Stimulated activated CD8-positive, alpha-beta memory T cell treated with anti-CD3 and anti-CD28 coated beads, Interleukin-7, amount 100 ng/mL, for 24 hours (primary cell): ENCODE data around the gene APCDD1L.
"Not testable (repeated sequence)": the region's sequence is repeated elsewhere in the genome, so short reads cannot be mapped to it uniquely, and the experiment has no call there.

Experiments
- DNase-seq: peaks from one replicate; pipeline ENCODE4 v3.0.0-alpha.2; 2020; ENCODE audit warnings: low read depth

Gene APCDD1L

GRCh38 chr20:58514321-58515232, 622 bp downstream of the APCDD1L start:
- DNase-seq, result no peak

DNA sequence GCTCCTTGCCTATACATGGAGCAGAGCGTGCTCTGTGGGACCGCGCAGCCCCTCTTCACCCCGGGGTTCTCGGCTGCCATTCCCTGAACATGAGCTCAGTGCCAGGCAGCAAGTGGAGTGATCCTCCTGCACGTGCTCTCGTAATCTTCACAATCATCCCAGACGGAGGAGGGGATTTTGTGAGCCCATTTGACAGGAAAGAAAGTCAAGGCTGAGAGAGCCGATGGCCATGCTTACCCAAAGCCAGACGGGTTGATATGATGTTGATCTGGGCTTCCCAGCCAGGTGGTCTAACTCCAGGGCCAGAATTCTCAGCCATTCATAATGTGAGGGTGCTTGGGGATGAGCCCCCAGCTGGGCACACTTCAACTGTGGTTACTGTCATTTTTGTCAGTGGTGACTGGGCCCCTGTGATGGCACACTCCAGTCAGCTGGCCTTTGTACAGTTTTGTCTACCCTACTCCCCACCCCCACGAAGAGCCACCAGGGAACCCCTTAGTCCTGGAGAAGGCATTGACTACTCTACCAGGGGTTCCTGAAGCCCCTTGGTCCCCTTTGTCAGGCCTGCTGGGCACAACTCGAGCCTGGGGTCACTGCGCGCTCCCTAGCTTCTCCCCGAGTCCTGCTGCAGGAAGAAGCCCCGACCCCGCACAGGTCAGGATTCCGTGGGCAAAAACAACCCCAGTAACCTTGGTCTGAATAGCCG, 1.5 kb downstream of the APCDD1L start:
- DNase-seq, result no peak

DNA sequence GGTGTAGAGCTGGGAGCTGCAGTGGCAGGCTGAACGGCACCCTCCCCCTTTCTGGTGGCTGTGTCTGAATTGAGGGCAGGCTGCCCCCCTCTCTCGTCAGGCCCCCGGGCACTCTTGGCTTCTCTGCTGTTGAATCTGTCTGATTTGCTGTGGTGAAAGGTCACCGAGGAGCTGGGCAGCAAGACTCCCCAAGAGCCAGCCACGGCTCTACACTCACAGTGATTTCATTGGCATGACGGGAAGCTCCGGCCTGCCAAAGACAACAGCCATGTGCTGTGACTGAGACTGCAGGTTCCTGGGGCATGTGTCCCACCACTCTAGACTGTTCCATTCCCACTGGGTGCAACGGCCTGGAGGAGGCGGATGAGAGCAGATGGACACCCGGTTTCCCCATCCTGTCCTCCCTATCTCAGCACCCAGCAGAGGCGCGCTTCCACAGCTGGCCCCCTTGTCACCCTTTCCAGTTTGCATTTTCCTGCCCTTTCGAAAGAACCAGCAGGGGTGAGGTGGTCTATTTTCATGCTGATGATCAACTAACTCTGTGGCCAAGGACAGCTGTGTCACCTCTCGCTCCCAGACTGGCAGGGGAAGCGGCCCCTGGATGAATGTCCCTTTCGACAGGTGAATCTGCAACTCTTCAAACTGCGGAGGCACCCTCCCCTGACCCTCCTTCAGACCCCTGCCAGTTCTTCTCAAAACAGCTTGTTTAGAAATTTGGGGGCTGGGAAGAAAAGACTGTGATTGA, 2.2 kb downstream of the APCDD1L start:
- DNase-seq, result no peak

DNA sequence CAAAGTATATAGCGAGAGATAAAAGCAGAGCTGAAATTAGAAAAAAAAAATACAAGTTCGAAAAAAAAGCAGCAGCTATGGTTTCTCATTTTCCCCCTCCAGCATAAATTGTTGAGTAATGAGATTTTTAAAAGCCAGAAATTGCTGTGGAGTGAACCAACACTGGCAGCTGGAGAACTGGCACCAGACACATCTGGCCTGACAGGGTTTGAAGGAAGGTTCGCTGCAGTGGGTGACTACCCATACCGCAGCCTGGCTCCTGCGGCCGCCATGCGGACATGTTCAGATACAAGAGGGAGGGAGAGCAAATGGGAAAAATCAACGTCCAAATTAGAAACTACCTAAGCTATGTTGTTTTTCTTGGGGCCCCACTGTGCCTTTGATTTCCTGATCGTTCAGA, 3.3 kb downstream of the APCDD1L start:
- no peak for DNase-seq

GRCh38 chr20:58511364-58511763, 3.8 kb downstream of the APCDD1L start:
- no peak for DNase-seq

DNA sequence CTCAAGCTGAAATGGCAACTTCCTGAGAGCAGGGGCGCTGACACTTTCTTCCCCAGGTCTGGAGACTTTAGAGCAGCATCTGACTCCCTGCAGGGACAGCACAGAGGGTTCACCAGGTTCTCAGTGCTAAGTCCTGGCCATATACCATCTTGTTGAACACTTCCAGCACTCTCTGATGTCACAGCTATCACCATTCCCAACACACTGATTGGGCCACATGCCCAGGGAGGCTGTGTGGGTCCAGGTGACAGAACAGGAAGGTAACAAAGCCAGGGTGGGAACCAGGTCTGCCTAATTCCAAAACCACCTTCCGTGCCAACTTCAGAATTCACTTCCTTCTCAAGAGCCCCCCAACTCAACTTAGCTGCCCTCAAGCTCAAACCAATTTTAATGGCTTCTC, 4.3 kb downstream of the APCDD1L start:
- no peak for DNase-seq

- no peak for DNase-seq
These were observed 6.3 kb downstream of the APCDD1L start for GRCh38 chr20:58508762-58509395.

DNA sequence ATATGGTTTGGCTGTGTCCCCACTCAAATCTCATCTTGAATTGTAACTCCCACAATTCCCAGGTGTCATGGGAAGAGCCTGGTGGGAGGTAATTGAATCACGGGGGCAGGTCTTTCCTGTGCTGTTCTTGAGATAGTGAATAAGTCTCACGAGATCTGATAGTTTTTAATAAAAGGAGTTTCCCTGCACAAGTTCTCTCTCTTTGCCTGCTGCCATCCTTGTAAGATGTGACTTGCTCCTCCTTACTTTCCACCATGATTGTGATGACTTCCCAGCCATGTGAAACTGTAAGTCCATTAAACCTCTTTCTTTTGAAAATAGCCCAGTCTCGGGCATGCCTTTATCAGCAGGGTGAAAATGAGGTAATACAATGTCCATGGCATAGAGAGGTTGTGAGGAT, 8.2 kb downstream of the APCDD1L start:
- DNase-seq, result not testable (repeated sequence)

DNA sequence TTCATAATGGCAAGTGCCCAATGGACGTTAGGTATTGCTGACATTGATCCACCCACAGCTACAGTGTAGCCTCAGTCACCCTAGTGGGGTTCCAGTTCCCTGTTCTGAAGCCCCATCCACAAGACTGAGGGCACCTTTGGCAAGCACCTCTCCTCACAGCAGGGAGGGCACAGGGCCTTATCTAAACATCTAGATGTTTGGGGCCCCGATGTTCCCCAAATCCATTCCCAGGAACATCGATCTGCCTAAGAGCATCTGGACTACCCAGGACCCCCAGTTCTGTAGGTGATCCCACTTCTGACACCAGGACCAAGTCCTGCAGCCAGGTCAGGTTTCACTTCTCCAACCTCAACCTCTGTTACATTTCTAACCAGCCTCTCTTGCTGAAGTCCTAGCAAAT, 10.6 kb downstream of the APCDD1L start:
- DNase-seq, result no peak

DNA sequence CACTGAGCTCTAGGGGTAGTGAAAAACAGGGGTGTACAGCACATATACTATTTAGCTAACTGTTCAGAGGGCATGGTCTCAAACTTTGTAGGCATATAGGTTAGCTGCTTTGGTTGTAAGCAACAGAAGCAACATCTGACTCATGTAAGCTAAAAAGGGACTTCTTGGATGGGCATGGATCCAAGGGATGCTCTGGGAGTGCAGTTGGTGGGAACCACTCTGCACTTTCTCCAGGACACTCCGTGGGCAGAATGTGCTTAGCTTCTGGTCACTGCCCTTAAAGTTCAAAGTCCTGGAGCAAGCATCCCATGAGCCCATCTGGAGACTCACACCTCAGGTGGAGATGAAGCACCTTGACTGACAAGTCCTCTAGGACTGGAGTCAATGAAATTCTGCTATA, 11.5 kb downstream of the APCDD1L start:
- no peak for DNase-seq

DNA sequence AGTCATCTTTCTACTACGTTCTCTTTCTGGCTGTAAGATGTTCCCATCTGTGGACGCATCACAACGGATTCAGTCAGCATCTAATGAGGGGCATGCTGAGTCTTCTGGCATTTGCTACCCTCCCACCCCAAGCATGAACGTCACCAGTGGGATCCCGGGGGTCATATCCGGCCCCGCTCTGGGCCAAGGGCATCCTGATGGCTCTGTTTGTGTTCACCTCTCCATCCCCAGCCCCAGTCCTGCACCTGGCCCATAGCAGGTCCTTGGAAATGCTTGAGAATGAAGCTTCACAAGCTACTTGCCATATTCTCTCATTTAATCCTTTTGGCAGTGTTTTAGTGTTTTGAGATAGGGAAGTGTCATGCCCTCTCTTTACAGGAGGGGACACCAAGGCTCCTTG, 14.9 kb downstream of the APCDD1L start:
- DNase-seq, result no peak

DNA sequence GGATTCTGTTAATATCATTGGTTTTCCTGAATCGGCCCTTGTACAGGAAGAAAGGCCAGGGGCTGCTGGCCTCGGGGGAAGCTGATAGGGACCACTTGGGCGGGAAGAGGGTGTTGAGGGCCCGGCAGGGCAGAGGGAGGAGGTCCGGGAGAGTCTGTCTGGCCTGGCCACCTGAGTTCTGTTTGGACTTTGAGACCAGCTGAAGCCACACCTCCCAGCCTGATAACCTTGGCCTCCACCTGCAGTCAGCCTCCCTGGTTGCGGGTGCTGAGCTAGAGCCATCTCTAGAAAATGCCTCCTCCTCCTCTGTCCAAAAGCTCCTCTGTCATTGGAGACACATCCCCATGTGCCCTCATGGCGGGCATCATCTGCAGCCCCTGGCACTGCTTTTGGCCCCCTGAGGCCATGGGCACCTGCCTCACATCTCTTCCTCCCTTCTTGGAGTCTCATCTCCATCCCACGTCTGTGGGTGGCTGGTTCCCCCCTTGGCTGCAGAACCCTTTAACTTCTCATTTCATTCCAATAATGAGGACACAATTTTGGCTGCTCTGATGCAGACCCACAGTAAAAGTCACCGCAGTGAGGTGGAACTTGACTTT, 16.6 kb downstream of the APCDD1L start:
- no peak for DNase-seq

DNA sequence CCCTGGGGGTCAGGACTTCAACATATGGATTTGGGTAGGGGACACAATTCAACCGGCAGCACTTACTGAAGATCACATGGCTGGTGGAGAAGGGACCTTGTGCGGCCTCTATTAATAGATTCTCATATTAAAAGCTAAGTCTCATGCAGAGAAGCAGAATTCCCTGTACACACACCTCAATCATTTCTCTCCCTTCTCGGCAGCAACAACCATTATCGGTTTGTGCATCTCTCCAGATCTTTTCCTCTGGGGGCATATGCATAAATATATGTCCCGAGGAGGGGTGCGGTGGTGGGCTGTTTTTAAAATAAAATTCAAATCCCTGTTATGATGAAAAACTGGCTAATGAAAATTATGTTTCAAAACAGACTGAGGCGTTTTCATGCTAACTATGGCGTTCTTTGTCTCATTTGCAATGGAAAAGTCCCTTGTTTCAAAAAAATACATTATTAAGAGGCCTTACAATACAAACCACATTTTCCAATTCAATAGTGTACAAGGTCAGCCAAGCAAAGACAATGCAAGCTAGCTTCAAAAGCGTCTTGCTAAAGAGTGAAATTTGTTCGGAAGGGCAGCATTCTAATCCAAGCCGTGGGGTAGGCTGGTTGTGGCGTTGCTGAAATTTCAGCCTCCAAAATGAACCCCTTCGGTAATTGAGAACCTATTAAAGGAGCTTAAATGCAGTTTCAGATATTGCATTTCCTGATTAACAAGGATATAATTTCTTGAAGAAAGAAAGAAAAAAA, 17.3 kb downstream of the APCDD1L start:
- DNase-seq, result no peak

GRCh38 chr20:58497076-58497641, 18.0 kb downstream of the APCDD1L start:
- DNase-seq, result no peak

DNA sequence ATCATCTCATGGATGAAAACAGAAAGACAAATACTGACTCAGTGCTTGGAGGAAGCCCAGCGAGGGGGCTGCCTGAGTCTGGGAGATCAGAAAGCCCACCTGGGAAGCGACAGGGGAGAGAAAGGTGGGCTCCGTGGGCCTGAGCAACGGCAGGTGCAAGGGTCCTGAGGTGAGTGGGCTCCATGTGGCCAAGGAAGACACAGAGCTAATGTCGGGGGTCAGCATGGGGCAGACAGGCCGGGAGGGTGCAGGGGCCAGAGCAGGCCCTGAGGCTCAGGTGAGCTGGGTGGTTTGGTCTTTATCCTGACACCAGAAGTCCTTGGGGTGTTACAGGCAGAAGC, 18.8 kb downstream of the APCDD1L start:
- DNase-seq, result no peak

DNA sequence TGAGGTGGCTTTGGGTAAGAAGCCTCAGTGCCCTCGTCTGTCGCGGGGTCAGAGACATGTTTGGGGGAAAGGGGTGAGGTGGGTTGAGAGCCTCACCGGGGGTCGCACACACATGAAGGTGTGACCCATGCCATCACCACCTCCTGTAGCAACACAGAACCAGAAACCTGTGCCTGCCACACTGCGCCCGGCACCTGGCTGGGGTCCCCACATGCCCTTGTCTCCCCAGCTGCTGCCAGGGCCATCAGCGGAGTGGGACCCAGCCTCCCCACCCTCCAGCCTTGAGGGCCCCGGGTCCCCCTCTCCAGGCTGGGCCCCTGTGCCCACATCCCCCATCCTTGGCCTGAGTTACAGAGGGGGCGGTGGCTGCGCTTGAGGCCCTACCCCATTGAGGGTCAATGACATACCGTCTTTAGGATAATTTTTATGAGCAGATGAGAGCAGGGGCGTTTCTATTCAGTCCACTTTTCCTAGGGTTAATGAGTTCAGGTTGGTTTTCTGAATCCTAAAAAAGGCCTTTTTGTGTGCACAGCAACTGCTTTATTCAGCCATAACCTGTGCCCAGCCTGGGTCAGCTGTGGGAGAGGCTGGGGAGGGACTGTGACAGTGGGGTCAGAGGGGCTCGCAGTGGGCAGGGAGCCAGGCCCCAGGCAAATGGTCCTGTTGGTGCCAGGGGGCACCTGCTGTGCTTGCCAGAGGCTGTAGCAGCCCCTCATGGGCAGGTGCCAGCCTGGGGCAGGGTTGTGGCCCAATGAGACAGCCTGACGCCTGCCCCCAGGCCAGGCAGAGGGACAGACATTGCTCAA, 19.4 kb downstream of the APCDD1L start:
- no peak for DNase-seq

- DNase-seq, result no peak
These were observed 20.1 kb downstream of the APCDD1L start for GRCh38 chr20:58494923-58495622.

GRCh38 chr20:58492795-58493524, 22.2 kb downstream of the APCDD1L start:
- no peak for DNase-seq
